PFSK-1 (cell line): Measurements from ENCODE around the gene ATAD3B.

ENCODE experiments used
- POLR2AphosphoS5 ChIP-seq: IDR thresholded peaks from 2 replicates; pipeline ENCODE4 v1.6.1; 2012; ENCODE audit warnings: low read depth, mild to moderate bottlenecking, control low read depth, low read length, moderate library complexity
- REST ChIP-seq, 2 experiments: IDR thresholded peaks; 2 replicates each; pipeline versions ENCODE4 v1.6.1 to v1.8.0; 2011 to 2012; ENCODE audit warnings: low read depth in 2 of 2, low read length in 2 of 2, control low read depth in 1 of 2, inconsistent platforms in 1 of 2, mild to moderate bottlenecking in 1 of 2, moderate library complexity in 1 of 2; ENCODE audit not compliant: insufficient read depth in 1 of 2
- SIN3A ChIP-seq: IDR thresholded peaks from 2 replicates; pipeline ENCODE4 v1.6.1; 2012; ENCODE audit warnings: mild to moderate bottlenecking, low read length, moderate library complexity, borderline replicate concordance; ENCODE audit not compliant: insufficient read depth
- TAF1 ChIP-seq: IDR thresholded peaks from 2 replicates; pipeline ENCODE4 v1.6.1; 2012; ENCODE audit warnings: low read length, control low read depth, borderline replicate concordance; ENCODE audit not compliant: insufficient read depth

- TF ChIP-seq POLR2AphosphoS5 (no peak), REST (IDR thresholded peaks at IDR 0.05; ENCODE audit: insufficient read depth in 1 of 2, low read depth in 2 of 2, low read length in 2 of 2) (no peak), TAF1 (no peak), SIN3A (no peak)
Observed at GRCh38 chr1:1439546-1440261, 31.9 kb upstream of the ATAD3B start.
